ENCODE data around the gene DAPK3.
"Not testable (repeated sequence)": the region's sequence is repeated elsewhere in the genome, so short reads cannot be mapped to it uniquely, and the experiment has no call there.

DAPK3 gene

GRCh38 chr19:3954107-3954506, 16.8 kb downstream of the DAPK3 start:
- DNase-seq (ENCODE audit: low read depth) = no peak

DNA sequence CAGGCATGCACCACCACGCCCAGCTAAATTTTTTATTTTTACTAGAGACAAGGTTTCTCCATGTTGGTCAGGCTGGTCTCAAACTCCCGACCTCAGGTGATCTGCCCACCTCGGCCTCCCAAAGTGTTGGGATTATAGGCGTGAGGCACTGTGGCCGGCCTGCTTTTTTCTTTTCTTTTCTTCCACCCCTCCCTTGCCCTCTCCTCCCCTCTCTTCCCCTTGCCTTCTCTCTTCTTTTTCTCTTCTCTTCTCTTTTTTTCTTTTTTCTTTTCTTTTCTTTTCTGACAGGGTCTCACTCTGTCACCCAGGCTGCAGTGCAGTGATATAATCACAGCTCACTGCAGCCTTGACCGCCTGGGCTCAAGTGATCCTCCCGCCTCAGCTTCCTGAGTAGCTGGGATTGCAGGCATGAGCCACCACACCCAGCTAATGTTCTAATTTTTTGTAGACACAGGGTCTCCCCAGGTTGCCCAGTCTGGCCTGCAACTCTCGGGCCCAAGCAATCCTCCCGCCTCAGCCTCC, 18.1 kb downstream of the DAPK3 start:
- DNase-seq (ENCODE audit: low read depth) = not testable (repeated sequence)

GRCh38 chr19:3950871-3951861, 19.7 kb downstream of the DAPK3 start:
- no peak for DNase-seq (ENCODE audit: low read depth)

GRCh38 chr19:3949997-3950859, 20.7 kb downstream of the DAPK3 start:
- no peak for DNase-seq (ENCODE audit: low read depth)

DNA sequence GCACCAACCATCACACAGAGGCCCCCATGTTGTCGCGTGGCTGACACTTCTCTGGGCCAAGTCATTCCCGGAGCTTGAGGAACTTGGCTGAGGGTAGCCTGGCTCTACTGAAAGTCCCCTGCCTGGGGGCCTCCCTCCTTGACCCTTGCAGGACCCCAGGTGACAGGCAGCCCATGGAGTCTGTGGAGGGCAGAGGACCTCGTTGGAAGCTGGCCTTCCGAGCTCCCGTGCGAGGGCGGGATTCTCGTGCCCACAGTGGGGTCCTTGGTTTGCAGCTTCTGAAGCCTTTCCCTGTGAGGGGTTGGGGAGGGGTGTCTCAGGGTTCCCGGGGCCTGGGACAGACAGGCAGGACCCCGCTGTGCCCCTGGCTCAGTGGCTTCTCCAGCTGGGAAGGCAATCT, 21.6 kb downstream of the DAPK3 start:
- no peak for DNase-seq (ENCODE audit: low read depth)

DNA sequence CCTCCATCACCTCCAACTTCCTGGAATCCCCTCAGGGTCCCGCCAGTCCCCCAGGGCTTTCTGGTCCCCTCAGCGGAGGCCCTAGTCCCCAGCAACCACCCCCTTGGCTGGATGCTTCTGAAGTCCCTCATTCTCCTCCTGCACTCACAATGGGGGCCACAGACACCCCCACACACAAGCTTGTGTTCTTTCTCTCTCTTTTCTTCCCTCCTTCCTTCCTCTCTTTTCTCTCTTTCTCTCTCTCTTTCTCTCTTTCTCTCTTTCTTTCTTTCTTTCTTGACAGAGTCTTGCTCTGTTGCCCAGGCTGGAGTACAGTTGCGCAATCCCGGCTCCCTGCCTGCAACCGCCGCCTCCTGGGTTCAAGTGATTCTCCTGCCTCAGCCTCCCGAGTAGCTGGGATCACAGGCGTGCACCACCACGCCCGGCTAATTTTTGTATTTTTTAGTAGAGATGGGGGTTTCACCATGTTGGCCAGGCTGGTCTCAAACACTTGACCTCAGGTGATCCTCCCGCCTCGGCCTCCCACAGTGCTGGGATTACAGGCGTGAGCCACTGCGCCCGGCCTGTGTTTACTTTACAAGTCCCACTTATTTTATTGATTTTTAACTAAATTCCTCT, 23.5 kb downstream of the DAPK3 start:
- not testable (repeated sequence) for DNase-seq (ENCODE audit: low read depth)

- DNase-seq (ENCODE audit: low read depth) = no peak
Observed at GRCh38 chr19:3945838-3946237, 25.1 kb downstream of the DAPK3 start.

- DNase-seq (ENCODE audit: low read depth) = no peak
Observed at GRCh38 chr19:3944018-3944721, 26.7 kb downstream of the DAPK3 start.

- DNase-seq (ENCODE audit: low read depth) = no peak
Observed at GRCh38 chr19:3942790-3943409, 28.0 kb downstream of the DAPK3 start.

GRCh38 chr19:3938300-3938950, 32.5 kb downstream of the DAPK3 start:
- not testable (repeated sequence) for DNase-seq (ENCODE audit: low read depth)

DNA sequence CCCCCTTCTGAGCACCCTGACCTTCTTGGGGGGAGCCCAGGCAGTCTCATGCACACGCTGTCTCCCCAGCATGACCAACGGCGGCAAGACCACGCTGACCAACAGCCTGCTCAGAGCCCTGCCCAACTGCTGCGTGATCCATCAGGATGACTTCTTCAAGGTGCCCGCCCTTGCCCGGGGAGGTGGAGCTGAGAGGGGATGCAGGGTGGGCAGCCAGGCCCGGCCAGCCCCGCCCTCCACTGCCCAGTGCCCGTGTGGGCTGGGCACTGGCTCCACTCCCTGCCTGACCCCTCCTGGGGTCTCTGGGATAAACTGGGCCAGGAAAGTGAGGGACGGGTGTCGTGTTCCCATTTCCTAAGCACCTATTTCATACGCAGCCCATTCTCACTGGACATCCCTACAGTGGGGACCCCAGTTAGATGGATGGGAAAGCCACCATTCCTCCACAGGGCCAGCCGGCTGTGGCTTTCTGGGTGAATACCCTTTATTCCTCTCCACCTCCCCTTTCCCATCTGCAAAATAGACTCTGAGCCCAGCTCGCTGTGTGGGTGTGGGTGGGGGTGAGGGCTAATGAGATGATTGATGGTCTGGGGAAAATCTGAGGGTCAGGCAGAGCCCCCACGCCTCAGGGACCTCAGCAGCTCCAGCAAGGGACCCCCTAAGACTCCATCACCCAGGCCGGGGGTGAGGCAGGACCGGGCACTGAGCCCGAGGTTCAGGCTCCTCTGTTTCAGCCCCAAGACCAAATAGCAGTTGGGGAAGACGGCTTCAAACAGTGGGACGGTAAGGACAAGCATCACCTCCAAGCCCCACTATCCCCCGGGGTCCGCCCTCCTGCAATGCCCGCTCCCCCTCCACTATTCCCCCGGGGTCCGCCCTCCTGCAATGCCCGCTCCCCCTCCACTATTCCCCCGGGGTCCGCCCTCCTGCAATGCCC, 34.1 kb downstream of the DAPK3 start:
- no peak for DNase-seq (ENCODE audit: low read depth)

- DNase-seq (ENCODE audit: low read depth) = no peak
Observed at GRCh38 chr19:3932931-3933810, 37.7 kb downstream of the DAPK3 start, which contains the start of gene NMRK2. TSS of gene NMRK2 (plus strand) at chr19:3933069. CDS start at chr19:3933672, 603 bp downstream.

DNA sequence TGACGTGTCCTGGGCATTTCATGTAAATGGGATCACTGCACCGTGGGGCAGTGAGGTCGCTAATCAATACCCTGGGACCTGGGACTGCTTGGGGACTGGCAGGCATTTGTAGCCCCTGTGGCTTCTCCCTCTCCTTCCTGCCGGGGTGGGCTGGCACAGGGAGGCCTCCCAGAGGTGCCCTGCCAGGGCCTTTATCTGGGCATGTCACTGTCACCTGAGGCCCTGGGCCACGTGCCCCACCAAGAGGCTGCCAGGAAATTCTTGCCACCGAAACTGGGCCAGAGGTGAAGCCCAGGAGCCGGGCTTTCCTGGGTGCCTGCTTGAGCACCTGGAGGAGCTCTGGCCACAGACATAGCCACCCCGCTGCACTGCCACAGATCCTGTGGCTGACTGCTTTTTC, 39.9 kb downstream of the DAPK3 start:
- no peak for DNase-seq (ENCODE audit: low read depth)

GRCh38 chr19:3923912-3924311, 47.0 kb downstream of the DAPK3 start:
- DNase-seq (ENCODE audit: low read depth) = no peak

GRCh38 chr19:3923096-3923758, 47.7 kb downstream of the DAPK3 start:
- no peak for DNase-seq (ENCODE audit: low read depth)

DNA sequence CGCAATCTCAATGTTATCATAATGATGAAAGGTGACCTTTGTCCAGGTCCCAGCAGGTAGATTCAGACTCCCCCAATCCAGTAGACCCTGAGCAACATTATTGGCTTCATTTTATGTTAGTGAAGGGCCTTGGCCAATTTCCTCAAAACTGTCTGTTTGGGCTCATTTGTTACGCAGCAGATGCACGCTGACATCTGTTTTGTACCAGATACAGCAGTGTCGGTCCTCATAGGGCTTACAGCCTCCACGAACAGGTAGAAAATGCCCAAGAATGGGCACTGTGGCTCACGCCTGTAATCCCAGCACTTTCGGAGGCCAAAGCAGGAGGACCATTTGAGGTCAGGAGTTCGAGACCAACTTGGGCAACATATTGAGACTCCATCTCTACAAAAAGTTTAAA, 51.1 kb downstream of the DAPK3 start:
- no peak for DNase-seq (ENCODE audit: low read depth)

DNA sequence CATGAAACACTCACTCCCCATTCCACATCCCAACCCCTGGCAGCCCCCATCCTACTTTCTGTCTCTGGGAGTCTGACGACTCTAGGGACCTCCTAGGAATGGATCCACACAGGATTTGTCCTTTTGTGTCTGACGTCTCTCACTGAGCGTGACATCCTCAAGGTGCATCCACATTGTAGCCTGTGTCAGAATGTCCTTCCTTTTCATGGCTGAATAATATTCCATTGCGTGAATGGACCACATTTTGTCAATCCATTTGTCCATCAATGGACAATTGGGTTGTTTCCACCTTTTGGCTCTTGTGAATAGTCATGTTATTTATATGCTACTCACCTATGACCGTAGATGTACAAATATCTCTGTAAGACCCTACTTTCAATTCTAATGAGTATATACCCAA, 54.9 kb downstream of the DAPK3 start:
- DNase-seq (ENCODE audit: low read depth) = no peak

DNA sequence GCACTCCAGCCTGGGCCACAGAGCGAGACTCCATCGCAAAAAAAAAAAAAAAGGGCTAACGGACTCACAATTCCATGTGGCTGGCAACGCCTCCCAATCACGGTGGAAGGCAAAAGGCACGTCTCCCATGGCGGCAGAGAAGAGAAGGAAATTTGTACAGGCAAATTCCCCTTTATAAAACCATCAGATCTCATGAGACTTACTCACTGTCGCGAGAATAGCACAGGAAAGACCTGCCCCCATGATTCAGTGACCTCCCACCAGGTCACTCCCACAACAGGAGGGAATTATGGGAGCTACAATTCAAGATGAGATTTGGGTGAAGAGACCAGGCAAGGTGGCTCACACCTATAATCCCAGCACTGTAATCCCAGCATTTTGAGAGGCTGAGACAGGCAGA, 56.7 kb downstream of the DAPK3 start:
- no peak for DNase-seq (ENCODE audit: low read depth)

All from stimulated activated CD8-positive, alpha-beta memory T cell treated with anti-CD3 and anti-CD28 coated beads, Interleukin-15, amount 100 ng/mL, for 24 hours (primary cell).